Measurements from ENCODE around the gene FAM13A. TPM values are rescaled to one million over a fixed set of nuclear protein-coding genes. Genes with fewer than 3 reads are reported as not detected.
"Not testable (repeated sequence)": the region's sequence is repeated elsewhere in the genome, so short reads cannot be mapped to it uniquely, and the experiment has no call there.

Gene FAM13A
- total and polyA plus RNA-seq, 12 donors: 10.1 to 61.6 (median 29.1) TPM

GRCh38 chr4:89022426-89023128 lies 34.4 kb downstream of the FAM13A start:
- Histone ChIP-seq H3K27me3 (no peaks in the 10 kb centered on the region), H3K4me1 (replicated peaks in 1 of 2) (peaks cover 0 to 20% of the 10 kb centered on the region in 2 donors), H3K9me3 (replicated peaks in 1 of 3) (no peaks in the 10 kb centered on the region), H3K36me3 (replicated peaks in 1 of 2) (no peaks in the 10 kb centered on the region), H3K27ac (no peak overlapping the region), H3K4me3 (no peak overlapping the region)
- TF ChIP-seq POLR2A (IDR thresholded peaks at IDR 0.05) (no peak), CTCF (IDR thresholded peaks at IDR 0.05) (no peak)
- no peak for DNase-seq
- WGBS, 4 donors: 68 to 92% (median 83%) methylated on average over 7 of the region's 7 CpGs
- intact Hi-C loops (cut with DNase I): loop anchor here (5.0 to 10.0 kb wide), 3 partner anchors 205 to 318 kb away; no protein-coding TSS in a partner anchor

- H3K27ac ChIP-seq: no peak overlapping the region
- H3K36me3 ChIP-seq (replicated peaks in 1 of 2): no peaks in the 10 kb centered on the region
- H3K9me3 ChIP-seq (replicated peaks in 1 of 3): no peaks in the 10 kb centered on the region
- DNase-seq: no peak
- no peak overlapping the region for H3K4me3 ChIP-seq
- H3K27me3 ChIP-seq: no peaks in the 10 kb centered on the region
- intact Hi-C loops (cut with DNase I): loop anchor here (5.0 to 10.0 kb wide), 3 partner anchors 204 to 317 kb away; no protein-coding TSS in a partner anchor
- TF ChIP-seq CTCF (IDR thresholded peaks at IDR 0.05): no peak
- TF ChIP-seq POLR2A (IDR thresholded peaks at IDR 0.05): no peak
- WGBS, 4 donors: 73 to 83% (median 77%) methylated on average over 2 of the region's 2 CpGs
- peaks cover 0 to 20% of the 10 kb centered on the region in 2 donors for H3K4me1 ChIP-seq (replicated peaks in 1 of 2)
Measured at GRCh38 chr4:89021684-89022083, 35.3 kb downstream of the FAM13A start.

- TF ChIP-seq CTCF (IDR thresholded peaks at IDR 0.05) (no peak), POLR2A (IDR thresholded peaks at IDR 0.05) (no peak)
- DNase-seq: no peak
- H3K4me1 ChIP-seq (replicated peaks in 1 of 2): peaks cover 0 to 20% of the 10 kb centered on the region in 2 donors
- 91 to 100% (median 98%) methylated on average over 1 of the region's 1 CpG for WGBS, 4 donors
- no peaks in the 10 kb centered on the region for H3K36me3 ChIP-seq (replicated peaks in 1 of 2)
- no peaks in the 10 kb centered on the region for H3K9me3 ChIP-seq (replicated peaks in 1 of 3)
- H3K27ac ChIP-seq: no peak overlapping the region
- intact Hi-C loops (cut with DNase I): loop anchor here (5.0 to 10.0 kb wide), 3 partner anchors 204 to 316 kb away; no protein-coding TSS in a partner anchor
- no peak overlapping the region for H3K4me3 ChIP-seq
- no peaks in the 10 kb centered on the region for H3K27me3 ChIP-seq
Measured at GRCh38 chr4:89021062-89021461, 35.9 kb downstream of the FAM13A start.

GRCh38 chr4:89014897-89015296 lies 42.1 kb downstream of the FAM13A start:
- intact Hi-C loops (cut with DNase I); DNase-seq; H3K27ac ChIP-seq; H3K9me3 ChIP-seq (replicated peaks in 1 of 3); H3K36me3 ChIP-seq (replicated peaks in 1 of 2); H3K27me3 ChIP-seq; H3K4me1 ChIP-seq (replicated peaks in 1 of 2); H3K4me3 ChIP-seq: not testable (repeated sequence)
- 89 to 98% (median 92%) methylated on average over 10 of the region's 10 CpGs for WGBS, 4 donors
